SU-DHL-6 (cell line): ENCODE measurements around the gene UGGT2.

Experiments used
- EZH2phosphoT487 ChIP-seq: fragments of 200-600 bp; sonication (generic), shearing (Covaris generic); conservative IDR thresholded peaks from 2 replicates; pipeline ENCODE4 v1.6.1; 2018; ENCODE audit warnings: mild to moderate bottlenecking, antibody characterized with exemption, low read length, moderate library complexity, mixed read lengths
- TF ChIP-seq, protein P1 (sequence below): fragments of 200-600 bp; sonication (generic); IDR thresholded peaks from one replicate; pipeline ENCODE4 v1.5.1; 2017; ENCODE audit warnings: antibody characterized with exemption, mild to moderate bottlenecking, low read length, moderate library complexity; ENCODE audit not compliant: insufficient read depth, poor library complexity, severe bottlenecking

DNA sequence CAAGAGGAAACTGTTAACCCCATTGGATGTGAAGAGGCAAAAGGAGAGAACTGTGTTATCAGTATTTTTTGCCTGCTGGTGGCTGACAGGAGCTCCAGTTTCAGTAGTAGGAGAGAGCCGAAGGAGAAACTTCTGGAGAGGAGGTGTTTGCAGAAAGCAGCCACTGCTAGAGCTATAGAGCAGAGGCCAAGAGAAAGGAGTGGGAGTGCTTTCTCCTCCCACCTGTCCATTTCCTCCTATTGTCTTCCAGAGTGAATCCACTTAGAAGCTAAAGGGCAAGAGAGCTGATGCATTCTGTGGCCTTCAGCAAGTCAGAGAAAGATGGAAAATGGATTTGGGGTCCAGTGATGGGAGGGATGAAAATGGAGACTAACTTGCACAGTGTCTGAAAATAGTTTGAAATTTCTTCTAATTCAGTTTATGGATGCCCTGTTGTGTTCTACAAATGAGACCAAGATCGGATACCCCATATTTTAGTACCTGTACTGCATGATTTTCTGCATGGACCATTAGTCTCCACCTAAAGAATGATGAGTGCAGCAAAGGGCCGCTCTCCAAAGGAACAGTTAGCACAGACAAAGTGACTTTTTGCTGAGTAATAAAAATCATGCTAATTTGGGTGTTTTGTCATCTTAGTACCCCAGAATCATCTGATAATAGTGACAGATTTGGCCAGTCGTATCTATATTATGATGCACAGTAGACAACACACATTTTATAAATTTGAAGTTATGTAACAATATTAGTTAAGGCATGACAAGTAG is 47.4 kb upstream of the UGGT2 start:
- TF ChIP-seq, protein P1, sequence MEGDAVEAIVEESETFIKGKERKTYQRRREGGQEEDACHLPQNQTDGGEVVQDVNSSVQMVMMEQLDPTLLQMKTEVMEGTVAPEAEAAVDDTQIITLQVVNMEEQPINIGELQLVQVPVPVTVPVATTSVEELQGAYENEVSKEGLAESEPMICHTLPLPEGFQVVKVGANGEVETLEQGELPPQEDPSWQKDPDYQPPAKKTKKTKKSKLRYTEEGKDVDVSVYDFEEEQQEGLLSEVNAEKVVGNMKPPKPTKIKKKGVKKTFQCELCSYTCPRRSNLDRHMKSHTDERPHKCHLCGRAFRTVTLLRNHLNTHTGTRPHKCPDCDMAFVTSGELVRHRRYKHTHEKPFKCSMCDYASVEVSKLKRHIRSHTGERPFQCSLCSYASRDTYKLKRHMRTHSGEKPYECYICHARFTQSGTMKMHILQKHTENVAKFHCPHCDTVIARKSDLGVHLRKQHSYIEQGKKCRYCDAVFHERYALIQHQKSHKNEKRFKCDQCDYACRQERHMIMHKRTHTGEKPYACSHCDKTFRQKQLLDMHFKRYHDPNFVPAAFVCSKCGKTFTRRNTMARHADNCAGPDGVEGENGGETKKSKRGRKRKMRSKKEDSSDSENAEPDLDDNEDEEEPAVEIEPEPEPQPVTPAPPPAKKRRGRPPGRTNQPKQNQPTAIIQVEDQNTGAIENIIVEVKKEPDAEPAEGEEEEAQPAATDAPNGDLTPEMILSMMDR, result no peak
- no peak for TF ChIP-seq EZH2phosphoT487
